A673 (cell line): ENCODE measurements around the gene AGO1. TPM values are rescaled to one million over a fixed set of nuclear protein-coding genes. Genes with fewer than 3 reads are reported as not detected.

Source experiments
- BruUV-seq: library from RNA; stranded (reverse); fragments of 400-500 nt; replicated peaks from 2 replicates; lab custom pipeline; 2021; lab: Mats Ljungman, UMichigan
- CTCF ChIA-PET: fragments of 300-600 bp; sonication (Branson Sonifier 250); formaldehyde crosslinking; loops from one replicate; lab custom pipeline; 2022; ENCODE audit warnings: antibody characterized with exemption; lab: Charles Lee
- POLR2A ChIA-PET: fragments of 300-600 bp; sonication (Branson Sonifier 250); formaldehyde crosslinking; loops from one replicate; lab custom pipeline; 2022; ENCODE audit warnings: antibody characterized with exemption; ENCODE audit not compliant: low non-redundant PET; lab: Charles Lee
- DNase-seq: peaks from one replicate; pipeline ENCODE4 v3.0.0-alpha.2; 2015; ENCODE audit warnings: low spot score
- H3K27ac ChIP-seq: fragments of 200-600 bp; sonication (generic); 2 replicates; pipeline ENCODE4 v1.5.1; 2016; ENCODE audit warnings: mixed run types, low read depth, mild to moderate bottlenecking, mixed read lengths, antibody characterized with exemption, low read length; ENCODE audit not compliant: poor library complexity, severe bottlenecking
- H3K27me3 ChIP-seq: fragments of 200-600 bp; sonication (generic); replicated peaks from 2 replicates; pipeline ENCODE4 v1.6.1; 2017; ENCODE audit warnings: mixed run types, low read depth, mild to moderate bottlenecking, mixed read lengths, antibody characterized with exemption, low read length; ENCODE audit not compliant: insufficient read depth, poor library complexity
- H3K36me3 ChIP-seq: fragments of 200-600 bp; sonication (generic); 2 replicates; pipeline ENCODE4 v1.6.1; 2016; ENCODE audit warnings: mixed run types, mild to moderate bottlenecking, mixed read lengths, antibody characterized with exemption, low read length; ENCODE audit not compliant: insufficient read depth, poor library complexity, severe bottlenecking
- H3K4me1 ChIP-seq: fragments of 200-600 bp; sonication (generic); 2 replicates; pipeline ENCODE4 v1.6.1; 2017; ENCODE audit warnings: mixed run types, mild to moderate bottlenecking, mixed read lengths, antibody characterized with exemption, low read length; ENCODE audit not compliant: insufficient read depth, poor library complexity, severe bottlenecking
- H3K4me3 ChIP-seq: fragments of 200-600 bp; sonication (generic); 2 replicates; pipeline ENCODE4 v1.5.1; 2016; ENCODE audit warnings: low read depth, mixed run types, mild to moderate bottlenecking, mixed read lengths, low read length; ENCODE audit not compliant: poor library complexity, severe bottlenecking
- H3K9me3 ChIP-seq: fragments of 200-600 bp; sonication (generic); 2 replicates; pipeline ENCODE4 v1.6.1; 2016; ENCODE audit warnings: mixed run types, low read depth, mild to moderate bottlenecking, mixed read lengths, antibody characterized with exemption, low read length; ENCODE audit not compliant: poor library complexity, severe bottlenecking
- CTCF ChIP-seq: fragments of 300-800, 200-600 bp; sonication (generic); conservative IDR thresholded peaks from 2 replicates; pipeline ENCODE4 v1.5.1; 2017; ENCODE audit warnings: low read depth, mild to moderate bottlenecking, antibody characterized with exemption, low read length, moderate library complexity, mixed read lengths
- EZH2 ChIP-seq: fragments of 200-600 bp; sonication (generic); IDR thresholded peaks from 2 replicates; pipeline ENCODE4 v1.6.1; 2017; ENCODE audit warnings: borderline replicate concordance, low read depth, mild to moderate bottlenecking, mixed read lengths, antibody characterized with exemption, low read length; ENCODE audit not compliant: poor library complexity, severe bottlenecking
- intact Hi-C: fragments of 100-400 bp; cut with micrococcal nuclease; formaldehyde crosslinking; loops from one replicate; pipeline ENCODE4 v1.10.0; 2022; ENCODE audit not compliant: unreplicated experiment
- total RNA-seq: library from RNA; stranded (reverse); gene quantifications from 2 replicates; pipeline ENCODE4 v1.2.3, GENCODE V29; 2021

The AGO1 gene
- total RNA-seq, 1 experiment from 2014 or later = 58.7 TPM

DNA sequence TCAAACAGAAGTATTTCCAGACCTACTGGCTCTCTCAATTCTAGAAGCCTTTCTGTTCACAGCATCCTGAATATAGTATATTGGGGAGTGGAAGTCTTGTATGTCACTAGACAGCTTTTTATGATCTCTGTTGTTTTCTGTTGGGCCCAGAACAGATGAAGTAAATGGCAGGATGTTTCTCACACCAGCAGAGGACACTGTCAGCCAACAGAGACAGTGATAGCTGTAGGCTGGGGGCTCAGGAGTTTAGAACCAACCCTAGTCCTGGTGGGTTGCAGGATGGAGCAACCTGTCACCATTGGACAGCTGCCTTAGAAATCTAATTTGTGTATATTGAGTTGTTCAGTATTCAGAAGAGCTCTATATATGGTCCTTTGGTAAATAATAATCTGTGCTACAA is 16.9 kb downstream of the AGO1 start:
- no peak for DNase-seq
- no peak overlapping the region for H3K27ac ChIP-seq
- no peaks in the 10 kb centered on the region for H3K4me1 ChIP-seq
- TF ChIP-seq CTCF (0 out of 2 replicates have a peak, but pooled peaks have one; percentile 12), EZH2 (no peak)
- H3K36me3 ChIP-seq = peaks cover 46% of the 10 kb centered on the region
- H3K27me3 ChIP-seq = no peaks in the 10 kb centered on the region
- BruUV-seq = no TSS peak
- ChIA-PET CTCF (no interaction called here), POLR2A (no interaction called here)
- no peaks in the 10 kb centered on the region for H3K9me3 ChIP-seq
- H3K4me3 ChIP-seq = no peak overlapping the region
- intact Hi-C loops = no loop called here

DNA sequence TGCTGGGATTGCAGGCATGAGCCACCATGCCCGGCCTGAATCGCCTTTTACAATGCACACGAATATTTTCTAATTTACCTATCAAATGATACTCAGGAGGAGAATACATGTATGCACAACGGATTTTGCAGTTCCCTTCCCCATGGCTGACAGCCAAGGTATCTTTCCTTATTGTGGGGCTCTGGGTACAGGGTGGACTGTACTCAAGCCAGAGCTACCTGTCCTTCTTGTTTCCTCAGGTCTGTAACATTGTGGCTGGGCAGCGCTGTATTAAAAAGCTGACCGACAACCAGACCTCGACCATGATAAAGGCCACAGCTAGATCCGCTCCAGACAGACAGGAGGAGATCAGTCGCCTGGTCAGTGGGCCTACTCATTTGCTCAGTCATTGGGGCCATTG is 18.2 kb downstream of the AGO1 start:
- Histone ChIP-seq H3K27me3 (no peaks in the 10 kb centered on the region), H3K9me3 (no peaks in the 10 kb centered on the region), H3K4me3 (no peak overlapping the region), H3K27ac (no peak overlapping the region), H3K36me3 (peaks cover 42% of the 10 kb centered on the region), H3K4me1 (no peaks in the 10 kb centered on the region)
- BruUV-seq = no TSS peak
- TF ChIP-seq CTCF = no peak
- TF ChIP-seq EZH2 = no peak
- DNase-seq = no peak
- ChIA-PET CTCF (no interaction called here), POLR2A (no interaction called here)
- intact Hi-C loops = no loop called here

- CTCF ChIA-PET = no interaction called here
- no peak for DNase-seq
- intact Hi-C loops = no loop called here
- H3K9me3 ChIP-seq = no peaks in the 10 kb centered on the region
- no peak overlapping the region for H3K4me3 ChIP-seq
- H3K27me3 ChIP-seq = no peaks in the 10 kb centered on the region
- no peaks in the 10 kb centered on the region for H3K4me1 ChIP-seq
- TF ChIP-seq CTCF = no peak
- TF ChIP-seq EZH2 = no peak
- POLR2A ChIA-PET = no interaction called here
- no TSS peak for BruUV-seq
- no peak overlapping the region for H3K27ac ChIP-seq
- peaks cover 45% of the 10 kb centered on the region for H3K36me3 ChIP-seq
Observed at GRCh38 chr1:35902671-35903070, 19.7 kb downstream of the AGO1 start.
